HL-60/S4 (cell line): ENCODE data around the gene KCNA10.
"Not testable (repeated sequence)": the region's sequence is repeated elsewhere in the genome, so short reads cannot be mapped to it uniquely, and the experiment has no call there.

Experiments used
- in situ Hi-C: fragments of 300-500 bp; cut with MboI; formaldehyde crosslinking; loops from 2 replicates; pipeline ENCODE4 v1.14.3; 2022; ENCODE audit warnings: low sequenced_read_pairs

The KCNA10 gene

DNA sequence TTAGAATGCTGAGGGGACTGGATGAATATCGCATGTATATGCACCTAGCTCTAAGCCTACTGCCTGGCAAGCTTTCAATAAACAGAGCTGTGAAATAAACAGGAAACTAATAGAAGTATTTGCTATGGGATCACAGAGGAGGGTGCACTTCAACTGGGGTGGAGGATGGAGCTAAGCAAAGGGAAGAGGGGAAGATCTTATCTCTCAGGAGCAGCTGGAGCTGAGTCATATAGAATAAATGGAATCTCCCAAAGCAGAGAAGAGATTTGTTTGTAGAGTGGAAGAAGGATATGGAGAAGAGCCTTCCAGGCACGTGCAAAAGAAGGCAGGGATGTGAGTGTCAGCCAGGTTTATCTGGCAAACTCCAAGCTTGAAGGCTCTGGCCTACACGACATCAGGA is 17.0 kb upstream of the KCNA10 start:
- in situ Hi-C loops = loop anchor here (10.0 kb wide), 1 partner anchor 229 kb away; no protein-coding TSS in a partner anchor

DNA sequence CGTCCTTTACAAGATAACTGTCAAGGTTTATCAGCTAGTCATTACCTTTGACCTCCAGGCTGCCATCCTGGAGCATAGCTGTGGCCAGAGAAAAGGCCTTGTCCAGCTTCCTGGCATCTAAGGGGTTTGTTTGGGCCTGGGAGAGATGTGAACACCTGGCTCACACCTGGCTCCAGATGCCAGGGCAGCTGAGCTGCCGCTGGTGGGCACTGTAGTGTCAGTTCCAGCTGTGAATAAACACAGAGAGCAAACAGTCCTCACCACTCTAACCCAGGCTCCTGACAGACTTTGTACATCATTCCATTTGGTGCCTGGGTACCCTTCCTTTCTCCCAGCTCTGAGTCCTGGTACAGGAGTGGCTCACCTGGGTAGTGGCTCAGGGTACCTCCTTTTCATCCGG is 14.3 kb upstream of the KCNA10 start:
- in situ Hi-C loops = loop anchor here (10.0 kb wide), 1 partner anchor 232 kb away; no protein-coding TSS in a partner anchor

- in situ Hi-C loops = no loop called here
Measured at GRCh38 chr1:110529011-110529410, 10.0 kb upstream of the KCNA10 start.

DNA sequence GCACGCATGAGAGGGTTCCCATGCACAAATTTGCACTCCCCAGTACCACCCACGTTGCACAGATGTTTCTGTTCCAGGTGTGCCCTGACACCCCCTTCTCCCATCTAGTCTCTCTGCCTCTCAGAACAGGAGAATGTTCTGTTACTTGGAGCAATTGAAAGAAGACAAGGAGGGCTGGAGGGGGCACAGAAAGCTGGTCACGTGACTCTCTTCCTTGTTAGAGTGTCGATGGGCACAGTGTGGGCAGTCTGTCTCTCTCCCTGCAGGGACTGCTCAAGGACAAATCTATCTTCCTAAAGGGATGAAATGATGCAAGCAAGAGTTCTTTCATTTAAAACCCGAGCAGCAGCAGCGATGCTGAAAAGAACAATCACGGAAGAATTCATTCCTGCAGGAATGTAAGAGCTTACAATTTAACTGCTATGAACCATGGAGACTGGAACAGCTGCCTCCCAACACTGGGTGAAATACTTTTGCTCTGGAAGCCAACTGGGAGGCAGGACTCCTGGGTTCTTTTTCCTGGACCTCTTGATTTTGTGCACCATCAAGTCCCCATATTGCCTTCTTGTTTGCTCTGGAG is 7.3 kb upstream of the KCNA10 start:
- in situ Hi-C loops = no loop called here

GRCh38 chr1:110525249-110525595 is 6.2 kb upstream of the KCNA10 start:
- in situ Hi-C loops = no loop called here

GRCh38 chr1:110524311-110525248 is 5.6 kb upstream of the KCNA10 start:
- in situ Hi-C loops = no loop called here

GRCh38 chr1:110523011-110523410 is 4.0 kb upstream of the KCNA10 start:
- in situ Hi-C loops = no loop called here

- in situ Hi-C loops = no loop called here
Measured at GRCh38 chr1:110522560-110522959, 3.6 kb upstream of the KCNA10 start.

- in situ Hi-C loops = no loop called here
Measured at GRCh38 chr1:110520827-110521226, 1.9 kb upstream of the KCNA10 start.

DNA sequence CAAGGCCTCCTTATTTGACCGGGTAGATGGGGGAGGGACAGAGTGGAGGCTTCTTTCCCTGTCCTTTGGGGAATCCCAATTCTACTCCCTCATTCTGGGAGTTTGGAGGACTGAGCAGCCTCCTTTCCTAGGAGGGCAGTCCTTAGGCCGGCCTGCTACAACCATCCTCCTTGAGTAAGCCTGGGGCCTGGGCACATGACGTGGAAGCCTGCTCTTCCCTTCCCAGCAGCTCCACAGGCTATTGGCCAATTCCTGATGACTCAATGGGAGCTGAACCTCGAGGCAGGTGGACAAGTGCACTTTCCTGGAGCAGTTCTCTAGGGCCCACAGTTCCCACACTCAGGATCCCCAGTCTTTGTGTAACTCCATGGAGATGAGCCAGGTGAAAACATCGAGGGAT is 3.1 kb downstream of the KCNA10 start:
- in situ Hi-C loops = no loop called here

GRCh38 chr1:110515041-110515440 is 3.9 kb downstream of the KCNA10 start:
- in situ Hi-C loops = no loop called here

- in situ Hi-C loops = no loop called here
Measured at GRCh38 chr1:110513511-110513910, 5.5 kb downstream of the KCNA10 start.

DNA sequence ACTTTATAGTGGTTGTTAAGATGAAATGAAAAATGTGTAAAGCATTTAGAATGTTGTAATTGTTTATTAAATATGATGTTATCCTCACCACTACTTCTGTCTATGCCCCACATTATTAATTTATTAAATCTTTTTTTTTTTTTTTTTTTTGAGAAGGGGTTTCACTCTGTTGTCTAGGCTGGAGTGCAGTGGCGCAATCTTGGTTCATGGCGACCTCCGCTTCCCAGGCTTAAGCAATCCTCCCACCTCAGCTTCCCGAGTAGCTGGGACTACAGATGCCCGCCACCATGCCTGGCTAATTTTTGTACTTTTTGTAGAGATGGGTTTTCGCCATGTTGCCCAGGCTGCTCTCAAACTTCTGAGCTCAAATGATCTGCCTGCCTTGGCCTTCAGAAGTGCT is 7.5 kb downstream of the KCNA10 start:
- in situ Hi-C loops = no loop called here

DNA sequence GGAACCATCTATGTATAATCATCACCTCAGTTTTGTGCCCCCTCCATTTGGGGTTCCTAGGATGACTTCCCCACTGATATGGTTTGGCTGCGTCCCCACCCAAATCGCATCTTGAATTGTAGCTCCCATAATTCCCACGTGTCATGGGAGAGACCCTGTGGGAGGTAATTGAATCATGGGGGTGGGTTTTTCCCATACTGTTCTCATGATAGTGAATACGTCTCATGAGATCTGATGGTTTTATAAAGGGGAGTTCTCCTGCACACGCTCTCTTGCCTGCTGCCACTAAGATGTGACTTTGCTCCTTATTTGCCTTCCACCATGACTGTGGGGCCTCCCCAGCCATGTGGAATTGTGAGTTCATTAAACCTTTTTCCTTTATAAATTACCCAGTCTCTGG is 8.1 kb downstream of the KCNA10 start:
- in situ Hi-C loops = not testable (repeated sequence)

- in situ Hi-C loops = no loop called here
Measured at GRCh38 chr1:110509655-110510054, 9.3 kb downstream of the KCNA10 start.

GRCh38 chr1:110508028-110508940 is 10.7 kb downstream of the KCNA10 start:
- in situ Hi-C loops = no loop called here

DNA sequence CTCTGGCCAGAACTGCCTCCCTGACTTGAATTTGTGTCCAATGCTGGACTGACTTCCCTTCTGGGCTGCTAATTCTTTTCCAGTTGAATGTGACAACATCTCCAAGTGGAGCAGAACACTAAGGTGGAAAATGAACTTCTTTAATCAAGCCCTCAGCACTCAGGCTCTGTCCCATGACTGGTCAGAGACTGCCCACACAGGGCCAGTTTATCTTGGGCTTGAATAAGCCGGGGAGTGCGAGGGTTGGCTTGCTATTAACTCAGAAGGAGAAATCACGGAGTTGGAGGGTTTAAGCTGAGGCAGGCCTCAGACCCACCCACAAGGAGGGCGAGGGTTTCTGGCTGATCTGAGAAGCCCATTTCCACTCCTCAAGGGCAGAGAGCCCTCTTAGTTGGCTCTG is 12.4 kb downstream of the KCNA10 start:
- in situ Hi-C loops = no loop called here

GRCh38 chr1:110505596-110505995 is 13.4 kb downstream of the KCNA10 start:
- in situ Hi-C loops = no loop called here

GRCh38 chr1:110504226-110504625 is 14.7 kb downstream of the KCNA10 start:
- in situ Hi-C loops = no loop called here

DNA sequence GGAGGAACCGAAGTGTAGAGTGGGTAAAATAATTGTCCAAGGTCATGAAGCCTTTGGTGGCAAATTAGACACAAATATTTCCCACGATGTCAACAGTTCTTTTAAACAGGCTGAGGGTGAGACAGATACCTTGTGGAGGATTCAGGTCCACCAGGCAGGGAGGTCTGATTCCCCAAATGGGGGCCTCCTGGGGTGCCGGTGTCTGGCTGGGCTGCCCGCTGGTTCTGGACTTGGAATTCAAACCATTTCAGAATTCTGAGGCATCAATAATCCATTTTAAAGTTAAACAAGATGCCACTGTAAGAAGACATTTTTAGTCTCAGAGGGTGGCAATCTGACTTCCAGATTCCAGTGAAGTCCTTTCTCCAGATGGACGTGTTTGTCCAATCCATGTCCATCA is 15.5 kb downstream of the KCNA10 start:
- in situ Hi-C loops = no loop called here

- in situ Hi-C loops = no loop called here
Measured at GRCh38 chr1:110502402-110503151, 16.4 kb downstream of the KCNA10 start.
